COLO668 (cell line): ENCODE results near the gene ARHGAP10.

Experiments
- DNase-seq: peaks from one replicate; lab custom pipeline; 2025; ENCODE audit not compliant: unreplicated experiment; lab: John Stamatoyannopoulos, UW

Gene ARHGAP10

GRCh38 chr4:147944249-147944648 lies 212.4 kb downstream of the ARHGAP10 start:
- DNase-seq = no peak

- DNase-seq = no peak
These were observed 212.9 kb downstream of the ARHGAP10 start for GRCh38 chr4:147944670-147945260.

GRCh38 chr4:147948336-147948735 lies 216.4 kb downstream of the ARHGAP10 start:
- DNase-seq = no peak

- no peak for DNase-seq
These were observed 218.4 kb downstream of the ARHGAP10 start for GRCh38 chr4:147950261-147950660.

- no peak for DNase-seq
These were observed 219.0 kb downstream of the ARHGAP10 start for GRCh38 chr4:147950841-147951240.

- DNase-seq = no peak
These were observed 223.0 kb downstream of the ARHGAP10 start for GRCh38 chr4:147954850-147955249.

GRCh38 chr4:147955827-147956558 lies 224.1 kb downstream of the ARHGAP10 start:
- no peak for DNase-seq

GRCh38 chr4:147957446-147957845 lies 225.6 kb downstream of the ARHGAP10 start:
- DNase-seq = no peak

GRCh38 chr4:147958057-147958456 lies 226.2 kb downstream of the ARHGAP10 start:
- no peak for DNase-seq

GRCh38 chr4:147958489-147959065 lies 226.7 kb downstream of the ARHGAP10 start:
- DNase-seq = no peak

GRCh38 chr4:147960971-147961370 lies 229.1 kb downstream of the ARHGAP10 start:
- DNase-seq = no peak

- DNase-seq = no peak
These were observed 232.0 kb downstream of the ARHGAP10 start for GRCh38 chr4:147963839-147964238.

GRCh38 chr4:147964266-147964880 lies 232.5 kb downstream of the ARHGAP10 start:
- DNase-seq = no peak

- no peak for DNase-seq
These were observed 233.2 kb downstream of the ARHGAP10 start for GRCh38 chr4:147965056-147965455.

- no peak for DNase-seq
These were observed 234.0 kb downstream of the ARHGAP10 start for GRCh38 chr4:147965873-147966272.

- DNase-seq = no peak
These were observed 236.8 kb downstream of the ARHGAP10 start for GRCh38 chr4:147968641-147969040.

- DNase-seq = no peak
These were observed 237.9 kb downstream of the ARHGAP10 start for GRCh38 chr4:147969573-147970385.

GRCh38 chr4:147971116-147971515 lies 239.2 kb downstream of the ARHGAP10 start:
- DNase-seq = no peak

GRCh38 chr4:147975325-147975724 lies 243.4 kb downstream of the ARHGAP10 start:
- no peak for DNase-seq

GRCh38 chr4:147975933-147976928 lies 244.3 kb downstream of the ARHGAP10 start:
- no peak for DNase-seq
